GM19043 (cell line): ENCODE measurements around the gene MCRIP2.
A peak's percentile ranks its signal among the peaks of the same experiment; 100 is the strongest.
"Not testable (repeated sequence)": the region's sequence is repeated elsewhere in the genome, so short reads cannot be mapped to it uniquely, and the experiment has no call there.

ENCODE experiments used
- ATAC-seq: cut with Tn5 transposase; IDR thresholded peaks from one replicate; pipeline ENCODE4 v1.9.1; 2021; ENCODE audit warnings: low read depth; ENCODE audit not compliant: unreplicated experiment

Gene MCRIP2

GRCh38 chr16:678858-679813 lies 37.5 kb downstream of the MCRIP2 start:
- no peak for ATAC-seq

DNA sequence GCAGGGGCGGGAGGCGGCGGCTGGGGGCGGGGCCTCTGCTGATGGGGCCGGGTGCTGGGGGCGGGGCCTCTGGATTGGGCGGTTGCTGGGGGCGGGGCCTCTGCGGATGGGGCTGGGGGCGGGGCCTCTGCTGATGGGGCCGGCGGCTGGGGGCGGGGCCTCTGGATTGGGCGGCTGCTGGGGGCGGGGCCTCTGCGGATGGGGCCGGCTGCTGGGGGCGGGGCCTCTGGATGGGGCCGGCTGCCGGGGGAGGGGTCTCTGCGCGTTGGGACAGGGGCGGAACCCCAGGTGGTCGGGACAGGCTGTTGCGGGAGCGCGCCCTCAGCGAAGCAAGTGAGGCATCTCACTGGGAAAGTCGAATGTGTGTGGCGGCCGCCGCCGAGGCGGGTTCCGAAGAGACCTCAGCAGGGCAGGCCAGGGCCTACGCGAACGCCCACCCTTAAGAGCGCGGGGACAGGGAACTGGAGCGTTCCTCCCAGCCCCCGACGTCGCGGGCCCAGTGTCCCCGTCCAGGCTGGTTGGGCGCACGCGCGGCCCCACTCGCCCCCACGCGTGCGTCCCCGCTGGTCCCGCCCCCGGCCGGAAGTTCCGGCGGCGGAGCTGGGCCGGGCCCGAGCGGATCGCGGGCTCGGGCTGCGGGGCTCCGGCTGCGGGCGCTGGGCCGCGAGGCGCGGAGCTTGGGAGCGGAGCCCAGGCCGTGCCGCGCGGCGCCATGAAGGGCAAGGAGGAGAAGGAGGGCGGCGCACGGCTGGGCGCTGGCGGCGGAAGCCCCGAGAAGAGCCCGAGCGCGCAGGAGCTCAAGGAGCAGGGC lies 38.4 kb downstream of the MCRIP2 start, which contains the start of gene STUB1:
TSS of gene STUB1 (plus strand) at position 597 of the 811 bp plus-strand sequence. CDS start at position 713, 116 bp downstream.
- ATAC-seq, result peak; percentile 39

GRCh38 chr16:680625-680945 lies 39.0 kb downstream of the MCRIP2 start:
- no peak for ATAC-seq

GRCh38 chr16:680967-681745 lies 39.5 kb downstream of the MCRIP2 start:
- ATAC-seq, result no peak

- no peak for ATAC-seq
Measured at GRCh38 chr16:681746-682427, 40.3 kb downstream of the MCRIP2 start.

DNA sequence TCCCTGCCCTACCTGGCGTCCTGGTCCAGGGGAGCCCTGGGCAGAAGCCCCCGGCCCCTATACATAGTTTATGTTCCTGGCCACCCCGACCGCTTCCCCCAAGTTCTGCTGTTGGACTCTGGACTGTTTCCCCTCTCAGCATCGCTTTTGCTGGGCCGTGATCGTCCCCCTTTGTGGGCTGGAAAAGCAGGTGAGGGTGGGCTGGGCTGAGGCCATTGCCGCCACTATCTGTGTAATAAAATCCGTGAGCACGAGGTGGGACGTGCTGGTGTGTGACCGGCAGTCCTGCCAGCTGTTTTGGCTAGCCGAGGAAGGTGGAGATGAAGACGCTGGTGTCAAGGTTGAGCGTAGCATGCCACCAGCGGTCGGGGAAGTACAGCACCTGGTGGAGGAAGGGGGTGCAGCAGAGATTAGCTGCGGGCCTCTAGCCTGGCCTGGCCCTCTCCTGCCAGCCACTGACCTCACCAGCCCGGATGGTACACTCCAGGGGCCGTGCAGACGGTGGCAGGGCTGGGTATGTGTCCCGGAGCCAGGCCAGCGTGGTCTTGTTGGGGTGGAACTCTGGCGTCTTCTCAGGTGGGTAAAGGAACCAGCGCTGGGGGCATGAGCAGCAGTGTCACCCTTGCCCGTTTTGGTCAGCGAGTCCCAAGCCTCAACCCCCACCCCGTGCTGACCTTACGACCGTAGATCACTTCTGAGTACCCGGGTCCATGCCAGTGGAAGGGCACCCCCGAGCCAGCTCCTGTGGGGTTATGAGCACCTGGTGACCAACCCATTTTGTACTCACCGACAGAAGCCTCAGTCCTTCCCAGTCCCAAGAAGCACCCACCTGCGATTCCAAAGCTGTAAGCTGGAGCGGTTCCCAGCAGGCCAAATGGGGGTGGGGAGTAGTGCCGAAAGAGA lies 41.1 kb downstream of the MCRIP2 start:
- ATAC-seq, result no peak

- ATAC-seq, result no peak
Measured at GRCh38 chr16:683396-684070, 41.9 kb downstream of the MCRIP2 start.

DNA sequence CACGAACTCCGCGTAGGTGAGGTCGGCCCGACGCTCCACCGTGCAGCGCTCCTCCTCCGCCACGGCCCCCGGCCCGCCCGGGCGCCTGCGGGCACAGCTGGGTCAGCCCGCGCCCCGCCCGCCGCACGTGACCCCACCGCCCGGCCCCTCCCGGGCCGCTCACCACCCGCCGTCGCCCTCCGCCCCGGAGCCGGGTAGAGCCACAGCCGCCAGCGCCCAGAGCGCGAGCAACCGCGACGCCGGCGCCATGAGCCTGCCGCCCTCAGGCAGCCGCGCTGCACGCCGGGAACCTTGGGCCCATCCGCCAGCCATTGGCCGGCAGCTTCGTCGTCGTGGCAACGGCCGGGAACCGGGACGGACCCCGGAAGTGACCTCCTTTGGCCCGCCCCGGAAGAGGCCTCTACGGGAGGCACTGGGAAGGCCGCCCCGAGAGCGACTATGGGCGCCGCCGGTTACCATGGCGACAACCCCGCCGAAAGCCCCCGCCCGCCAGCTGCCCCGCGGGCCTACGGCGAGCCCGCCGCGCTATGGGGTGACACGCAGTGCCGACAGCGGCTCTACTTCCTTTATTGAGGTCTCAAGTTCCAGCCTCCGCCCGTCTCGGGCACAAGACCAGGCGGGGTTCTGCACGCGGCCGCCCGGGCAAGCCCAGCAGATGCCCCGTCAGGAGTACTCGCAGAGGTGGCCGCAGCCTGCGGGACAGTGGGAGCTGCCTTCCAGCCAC lies 42.6 kb downstream of the MCRIP2 start, which contains the start of gene JMJD8:
TSS of gene JMJD8 (minus strand) at position 264 of the 724 bp plus-strand sequence. CDS start at position 249, 15 bp downstream.
- ATAC-seq, result peak; percentile 67

GRCh38 chr16:684961-685696 lies 43.5 kb downstream of the MCRIP2 start:
- ATAC-seq, result no peak

DNA sequence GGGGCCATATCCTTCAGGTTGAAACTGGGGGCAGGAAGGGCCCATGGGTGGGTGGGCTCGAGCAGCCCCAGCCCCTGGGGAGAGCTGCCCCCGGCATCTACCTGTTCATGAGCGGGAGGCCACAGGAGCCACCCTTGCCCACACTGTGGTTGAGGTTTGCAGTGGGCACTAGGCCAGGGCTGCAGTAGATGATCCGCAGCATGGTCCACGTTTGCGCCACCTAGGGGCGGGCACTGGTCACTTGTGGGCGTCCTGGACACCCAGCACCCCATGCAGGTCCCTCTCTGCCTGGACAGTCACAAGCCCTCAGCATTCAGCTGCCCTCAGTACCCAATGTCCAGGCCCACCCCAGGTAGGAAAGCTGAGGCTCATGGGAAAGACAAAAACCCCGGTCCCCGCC lies 44.3 kb downstream of the MCRIP2 start:
- no peak for ATAC-seq

DNA sequence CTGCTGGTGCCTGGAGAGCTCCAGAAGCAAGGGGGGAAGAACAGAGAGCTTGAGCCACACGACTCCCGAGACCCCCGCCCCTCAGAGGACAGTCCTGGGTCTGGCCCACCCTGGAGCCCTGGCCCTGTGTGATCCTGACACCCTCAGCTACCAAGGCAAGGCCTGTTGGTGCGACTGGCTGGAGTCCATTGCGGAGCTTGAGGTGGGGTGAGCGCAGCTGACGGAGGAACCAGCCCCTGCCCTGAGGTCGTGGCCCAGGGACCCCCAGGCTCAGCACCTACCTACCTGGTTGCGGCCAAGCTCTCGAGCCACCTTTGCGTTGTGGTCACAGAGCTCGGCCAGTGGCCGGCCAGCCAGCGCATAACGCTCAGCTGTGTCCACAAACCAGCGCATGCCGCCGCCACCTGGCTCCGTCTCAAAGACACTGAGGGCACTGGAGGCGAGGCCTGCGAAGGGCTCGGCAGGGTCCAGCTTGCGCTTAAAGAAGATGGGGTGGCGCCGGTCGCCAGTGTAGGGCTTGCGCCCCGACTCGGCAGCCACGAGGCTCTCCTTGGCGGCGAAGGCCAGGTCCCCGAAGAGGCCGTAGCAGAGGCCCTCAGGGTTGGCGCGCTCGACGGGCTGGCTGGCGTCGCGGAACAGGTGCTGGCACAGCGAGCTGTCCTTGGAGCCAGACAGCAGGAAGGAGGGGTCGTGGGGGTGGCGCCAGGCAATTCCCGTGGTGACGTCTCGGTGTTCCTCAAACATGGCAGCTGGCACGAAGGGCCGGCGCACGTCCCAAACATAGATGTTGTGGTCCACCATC lies 45.0 kb downstream of the MCRIP2 start:
- no peak for ATAC-seq

- no peak for ATAC-seq
Measured at GRCh38 chr16:687499-687898, 45.9 kb downstream of the MCRIP2 start.

GRCh38 chr16:689175-689897 lies 47.7 kb downstream of the MCRIP2 start:
- no peak for ATAC-seq

DNA sequence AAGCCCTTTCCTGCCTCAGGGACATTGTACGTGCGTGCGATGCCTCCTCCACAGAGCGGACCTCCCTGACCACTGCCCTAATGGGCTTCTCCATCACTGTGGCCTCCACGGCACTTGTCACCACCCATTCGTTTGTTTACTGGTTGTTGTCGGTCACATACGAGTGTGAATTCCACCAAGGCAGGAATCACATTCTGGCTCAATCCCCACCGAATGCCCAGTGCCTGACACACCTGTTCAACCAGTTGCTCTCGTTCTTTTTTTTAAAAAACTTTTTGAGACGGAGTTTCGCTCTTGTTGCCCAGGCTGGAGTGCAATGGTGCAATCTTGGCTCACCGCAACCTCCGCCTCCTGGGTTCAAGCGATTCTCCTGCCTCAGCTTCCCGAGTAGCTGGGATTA lies 49.6 kb downstream of the MCRIP2 start:
- ATAC-seq, result not testable (repeated sequence)

DNA sequence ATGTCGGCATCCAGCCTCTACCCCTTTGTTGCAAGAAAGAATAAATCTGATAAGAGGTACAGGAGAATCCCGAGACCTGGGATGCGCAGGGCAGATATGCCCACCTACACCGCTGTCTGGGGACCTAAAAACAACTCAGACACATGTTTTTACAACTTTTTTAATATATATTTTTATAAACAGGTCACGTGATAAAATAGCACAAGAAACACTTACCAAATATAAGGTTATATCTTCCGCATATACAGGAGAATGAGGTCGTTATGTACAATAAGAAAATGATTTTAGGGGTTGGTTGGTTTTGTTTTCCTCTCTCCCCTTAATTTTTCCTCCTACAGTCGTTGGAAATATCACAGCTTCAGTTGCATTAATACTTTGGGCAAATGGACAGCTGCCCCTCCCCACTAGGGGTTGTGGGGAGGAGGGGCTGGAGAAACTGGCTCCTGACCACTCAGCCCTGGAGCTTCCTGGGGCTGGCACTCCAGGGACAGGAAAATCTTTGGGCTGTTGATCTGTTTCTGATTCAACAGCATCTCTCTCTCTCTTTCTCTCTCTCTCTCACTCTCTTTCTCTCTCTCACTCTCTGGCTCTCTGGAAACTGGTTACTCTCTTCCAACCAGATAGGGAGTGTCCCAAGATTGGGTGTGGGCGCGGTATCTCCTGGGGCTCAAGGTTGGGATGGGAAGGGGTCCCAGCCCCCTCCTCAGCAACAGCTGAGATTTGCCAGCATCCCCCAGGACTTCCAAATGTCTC lies 50.9 kb downstream of the MCRIP2 start:
- no peak for ATAC-seq
